CD1c-positive myeloid dendritic cell (primary cell): Measurements from ENCODE around the gene TMOD1.
"Not testable (repeated sequence)": the region's sequence is repeated elsewhere in the genome, so short reads cannot be mapped to it uniquely, and the experiment has no call there.

Experiments used
- DNase-seq: peaks from one replicate; pipeline ENCODE4 v3.0.0-alpha.2; 2016; ENCODE audit errors: extremely low spot score

Gene TMOD1

GRCh38 chr9:97498846-97499245 is 2.6 kb upstream of the TMOD1 start:
- not testable (repeated sequence) for DNase-seq

GRCh38 chr9:97500263-97500662 is 1.2 kb upstream of the TMOD1 start:
- DNase-seq = no peak

- DNase-seq = no peak
These were observed 695 bp upstream of the TMOD1 start for GRCh38 chr9:97500765-97501176.

- no peak for DNase-seq
These were observed 431 bp downstream of the TMOD1 start for GRCh38 chr9:97501972-97502221.

GRCh38 chr9:97502222-97502983 is 937 bp downstream of the TMOD1 start:
- no peak for DNase-seq

- DNase-seq = no peak
These were observed 1.8 kb downstream of the TMOD1 start for GRCh38 chr9:97502984-97503861.

GRCh38 chr9:97503862-97504210 is 2.4 kb downstream of the TMOD1 start:
- no peak for DNase-seq

- no peak for DNase-seq
These were observed 3.1 kb downstream of the TMOD1 start for GRCh38 chr9:97504381-97505216.

- no peak for DNase-seq
These were observed 4.4 kb downstream of the TMOD1 start for GRCh38 chr9:97505845-97506244.

GRCh38 chr9:97506306-97506705 is 4.8 kb downstream of the TMOD1 start:
- no peak for DNase-seq

- DNase-seq = no peak
These were observed 5.3 kb downstream of the TMOD1 start for GRCh38 chr9:97506787-97507186.

- no peak for DNase-seq
These were observed 6.0 kb downstream of the TMOD1 start for GRCh38 chr9:97507428-97507984.

GRCh38 chr9:97508852-97509251 is 7.4 kb downstream of the TMOD1 start:
- no peak for DNase-seq

GRCh38 chr9:97510797-97511654 is 9.6 kb downstream of the TMOD1 start:
- DNase-seq = no peak

- no peak for DNase-seq
These were observed 10.4 kb downstream of the TMOD1 start for GRCh38 chr9:97511655-97512427.

- DNase-seq = no peak
These were observed 11.6 kb downstream of the TMOD1 start for GRCh38 chr9:97512966-97513560.

GRCh38 chr9:97514531-97514930 is 13.1 kb downstream of the TMOD1 start:
- DNase-seq = no peak

- DNase-seq = no peak
These were observed 14.2 kb downstream of the TMOD1 start for GRCh38 chr9:97515662-97516061.

GRCh38 chr9:97516111-97516510 is 14.6 kb downstream of the TMOD1 start:
- DNase-seq = no peak
